H9 (cell line): Measurements from ENCODE around the gene CEP128. TPM values are rescaled to one million over a fixed set of nuclear protein-coding genes. Genes with fewer than 3 reads are reported as not detected.

Source experiments
- DNase-seq: peaks from one replicate; pipeline ENCODE4 v3.0.0-alpha.2; 2017
- H2AFZ ChIP-seq: one replicate; pipeline ENCODE4 v1.6.1; 2013; ENCODE audit warnings: mild to moderate bottlenecking, low read length, control low read depth, moderate library complexity
- H2AK5ac ChIP-seq: 2 replicates; pipeline ENCODE4 v1.6.1; 2013; ENCODE audit warnings: low read length, control low read depth, mixed read lengths; ENCODE audit not compliant: insufficient read length
- H2BK120ac ChIP-seq: one replicate; pipeline ENCODE4 v1.6.1; 2013; ENCODE audit warnings: low read depth, mild to moderate bottlenecking, low read length, control low read depth, inconsistent platforms; ENCODE audit not compliant: poor library complexity, severe bottlenecking
- H2BK12ac ChIP-seq: 2 replicates; pipeline ENCODE4 v1.6.1; 2013; ENCODE audit warnings: low read length, control low read depth, mixed read lengths, low read depth; ENCODE audit not compliant: insufficient read length
- H2BK15ac ChIP-seq: 2 replicates; pipeline ENCODE4 v1.6.1; 2013; ENCODE audit warnings: low read depth, low read length, control low read depth
- H2BK20ac ChIP-seq: one replicate; pipeline ENCODE4 v1.6.1; 2013; ENCODE audit warnings: low read depth, mild to moderate bottlenecking, low read length, control low read depth, inconsistent platforms; ENCODE audit not compliant: poor library complexity, severe bottlenecking
- H2BK5ac ChIP-seq: 2 replicates; pipeline ENCODE4 v1.6.1; 2013; ENCODE audit warnings: low read length, control low read depth, mixed read lengths; ENCODE audit not compliant: insufficient read length
- H3K14ac ChIP-seq: 2 replicates; pipeline ENCODE4 v1.6.1; 2013; ENCODE audit warnings: low read length, control low read depth; ENCODE audit not compliant: insufficient read depth
- H3K18ac ChIP-seq: 2 replicates; pipeline ENCODE4 v1.6.1; 2013; ENCODE audit warnings: low read depth, mild to moderate bottlenecking, mixed read lengths, low read length, control low read depth; ENCODE audit not compliant: insufficient read length
- H3K23ac ChIP-seq: 2 replicates; pipeline ENCODE4 v1.6.1; 2013; ENCODE audit warnings: low read length, control low read depth, mixed read lengths, low read depth; ENCODE audit not compliant: insufficient read length
- H3K23me2 ChIP-seq: 2 replicates; pipeline ENCODE4 v1.6.1; 2013; ENCODE audit warnings: low read depth, mild to moderate bottlenecking, mixed read lengths, low read length, control low read depth; ENCODE audit not compliant: insufficient read length, poor library complexity, severe bottlenecking
- H3K27ac ChIP-seq: 2 replicates; pipeline ENCODE4 v1.5.1; 2013; ENCODE audit warnings: low read length, control low read depth, mixed read lengths, low read depth; ENCODE audit not compliant: insufficient read length
- H3K27me3 ChIP-seq: 2 replicates; pipeline ENCODE4 v1.6.1; 2013; ENCODE audit warnings: low read length, control low read depth, inconsistent platforms; ENCODE audit not compliant: insufficient read depth
- H3K4ac ChIP-seq: 2 replicates; pipeline ENCODE4 v1.6.1; 2013; ENCODE audit warnings: low read depth, mild to moderate bottlenecking, control low read depth, inconsistent platforms, low read length, moderate library complexity
- H3K4me1 ChIP-seq: 2 replicates; pipeline ENCODE4 v1.6.1; 2013; ENCODE audit warnings: low read length, control low read depth, inconsistent platforms; ENCODE audit not compliant: insufficient read depth
- H3K4me2 ChIP-seq: 2 replicates; pipeline ENCODE4 v1.6.1; 2013; ENCODE audit warnings: low read length, control low read depth, mixed read lengths; ENCODE audit not compliant: insufficient read length, insufficient read depth
- H3K56ac ChIP-seq: 2 replicates; pipeline ENCODE4 v1.6.1; 2013; ENCODE audit warnings: low read depth, mild to moderate bottlenecking, mixed read lengths, low read length, control low read depth; ENCODE audit not compliant: insufficient read length
- H3K79me1 ChIP-seq: 2 replicates; pipeline ENCODE4 v1.6.1; 2013; ENCODE audit warnings: low read depth, mild to moderate bottlenecking, moderate library complexity, low read length, control low read depth, inconsistent platforms; ENCODE audit not compliant: insufficient read depth, poor library complexity, severe bottlenecking
- H3K79me2 ChIP-seq: 2 replicates; pipeline ENCODE4 v1.6.1; 2013; ENCODE audit warnings: low read length, control low read depth, inconsistent platforms; ENCODE audit not compliant: insufficient read depth
- H3K9ac ChIP-seq: 2 replicates; pipeline ENCODE4 v1.6.1; 2013; ENCODE audit warnings: low read length, control low read depth, mixed read lengths; ENCODE audit not compliant: insufficient read length; ENCODE audit errors: extremely low read depth
- H3K9me3 ChIP-seq: one replicate; pipeline ENCODE4 v1.6.1; 2013; ENCODE audit warnings: low read depth, low read length, inconsistent platforms; ENCODE audit not compliant: control insufficient read depth
- H3T11ph ChIP-seq: one replicate; pipeline ENCODE4 v1.6.1; 2013; ENCODE audit warnings: mild to moderate bottlenecking, low read length, control low read depth, inconsistent platforms
- H4K20me1 ChIP-seq: one replicate; pipeline ENCODE4 v1.6.1; 2013; ENCODE audit not compliant: control insufficient read depth, insufficient read length, insufficient read depth
- H4K5ac ChIP-seq: 2 replicates; pipeline ENCODE4 v1.6.1; 2013; ENCODE audit warnings: low read depth, mild to moderate bottlenecking, mixed read lengths, low read length, control low read depth; ENCODE audit not compliant: insufficient read length
- H4K8ac ChIP-seq: replicated peaks from 2 replicates; pipeline ENCODE4 v1.6.1; 2013; ENCODE audit warnings: low read length, control low read depth, mixed read lengths, low read depth; ENCODE audit not compliant: insufficient read length
- H4K91ac ChIP-seq: 2 replicates; pipeline ENCODE4 v1.6.1; 2013; ENCODE audit warnings: low read depth, mild to moderate bottlenecking, moderate library complexity, mixed read lengths, low read length, control low read depth; ENCODE audit not compliant: insufficient read length
- H3K27ac Mint-ChIP-seq, 3 experiments: 2 replicates in 2 of 3; 3 replicates in 1 of 3; pipeline ENCODE4 v1.8.0; 2020 to 2021; ENCODE audit warnings: mixed read lengths in 3 of 3, mild to moderate bottlenecking in 1 of 3, moderate library complexity in 1 of 3
- H3K27me3 Mint-ChIP-seq: 2 replicates; pipeline ENCODE4 v1.8.0; 2021; ENCODE audit warnings: low read depth, mild to moderate bottlenecking, moderate library complexity, mixed read lengths
- H3K36me3 Mint-ChIP-seq, 3 experiments: 2 replicates in 2 of 3; 3 replicates in 1 of 3; pipeline ENCODE4 v1.8.0; 2020 to 2021; ENCODE audit warnings: low read depth in 3 of 3, mixed read lengths in 3 of 3; ENCODE audit not compliant: insufficient read depth in 1 of 3
- H3K4me1 Mint-ChIP-seq, 2 experiments: 2 replicates each; pipeline ENCODE4 v1.8.0; 2020; ENCODE audit warnings: mixed read lengths in 2 of 2
- H3K4me3 Mint-ChIP-seq, 2 experiments: 2 replicates in 1 of 2; 3 replicates in 1 of 2; pipeline ENCODE4 v1.8.0; 2020 to 2021; ENCODE audit warnings: mild to moderate bottlenecking in 2 of 2, mixed read lengths in 2 of 2, moderate library complexity in 1 of 2
- H3K9me3 Mint-ChIP-seq, 2 experiments: 2 replicates in 1 of 2; 3 replicates in 1 of 2; pipeline ENCODE4 v1.8.0; 2020; ENCODE audit warnings: mild to moderate bottlenecking in 2 of 2, mixed read lengths in 2 of 2, moderate library complexity in 1 of 2
- WGBS: extraction: QIAGEN DNeasy Blood & Tissue Kit; methylation state at CpG from one replicate; pipeline ENCODE4 v1.1.7; 2013; ENCODE audit warnings: missing lambda C conversion rate, low lambda C conversion rate, mixed read lengths; ENCODE audit not compliant: insufficient read length; ENCODE audit errors: extremely low coverage; 5-methylcytosine and 5-hydroxymethylcytosine counted together
- total RNA-seq: library from RNA; stranded (reverse); gene quantifications from 2 replicates; pipeline ENCODE4 v1.2.1, GENCODE V29; 2021
- TF ChIP-seq, protein P1 (sequence below): fragments of 200-600 bp; sonication (generic); conservative IDR thresholded peaks from 3 replicates; pipeline ENCODE4 v1.8.0; 2021; ENCODE audit warnings: antibody characterized with exemption, mild to moderate bottlenecking

The CEP128 gene
- total RNA-seq, 1 experiment from 2014 or later = 16.3 TPM

GRCh38 chr14:80982711-80983110 is 41.2 kb upstream of the CEP128 start:
- WGBS = no CpG with 5 or more reads among the region's 2 CpGs
- Histone ChIP-seq H3K4me2 (no peak overlapping the region), H3T11ph (no peak overlapping the region), H3K14ac (no peak overlapping the region), H3K4ac (no peak overlapping the region), H3K27ac (no peak overlapping the region), H3K23me2 (no peaks in the 10 kb centered on the region), H3K4me1 (no peaks in the 10 kb centered on the region), H3K18ac (no peak overlapping the region), H4K5ac (no peak overlapping the region), H2BK12ac (no peak overlapping the region), H2AFZ (no peak overlapping the region), H2BK20ac (no peak overlapping the region), H2AK5ac (no peak overlapping the region), H2BK15ac (no peak overlapping the region), H3K79me1 (no peaks in the 10 kb centered on the region), H2BK120ac (no peak overlapping the region), H4K8ac (no peak overlapping the region), H3K56ac (no peak overlapping the region), H3K27me3 (no peaks in the 10 kb centered on the region), H3K79me2 (no peaks in the 10 kb centered on the region), H2BK5ac (no peak overlapping the region), H4K91ac (no peak overlapping the region), H3K23ac (no peak overlapping the region), H3K9ac (no peak overlapping the region), H4K20me1 (no peaks in the 10 kb centered on the region), H3K9me3 (no peaks in the 10 kb centered on the region)
- DNase-seq = no peak
- Mint-ChIP-seq H3K9me3 (no peaks in the 10 kb centered on the region), H3K4me3 (no peak overlapping the region), H3K4me1 (no peaks in the 10 kb centered on the region), H3K36me3 (no peaks in the 10 kb centered on the region), H3K27me3 (peaks cover 4% of the 10 kb centered on the region; the same call in 1 of the 2 replicates), H3K27ac (no peak overlapping the region)
- TF ChIP-seq, protein P1, sequence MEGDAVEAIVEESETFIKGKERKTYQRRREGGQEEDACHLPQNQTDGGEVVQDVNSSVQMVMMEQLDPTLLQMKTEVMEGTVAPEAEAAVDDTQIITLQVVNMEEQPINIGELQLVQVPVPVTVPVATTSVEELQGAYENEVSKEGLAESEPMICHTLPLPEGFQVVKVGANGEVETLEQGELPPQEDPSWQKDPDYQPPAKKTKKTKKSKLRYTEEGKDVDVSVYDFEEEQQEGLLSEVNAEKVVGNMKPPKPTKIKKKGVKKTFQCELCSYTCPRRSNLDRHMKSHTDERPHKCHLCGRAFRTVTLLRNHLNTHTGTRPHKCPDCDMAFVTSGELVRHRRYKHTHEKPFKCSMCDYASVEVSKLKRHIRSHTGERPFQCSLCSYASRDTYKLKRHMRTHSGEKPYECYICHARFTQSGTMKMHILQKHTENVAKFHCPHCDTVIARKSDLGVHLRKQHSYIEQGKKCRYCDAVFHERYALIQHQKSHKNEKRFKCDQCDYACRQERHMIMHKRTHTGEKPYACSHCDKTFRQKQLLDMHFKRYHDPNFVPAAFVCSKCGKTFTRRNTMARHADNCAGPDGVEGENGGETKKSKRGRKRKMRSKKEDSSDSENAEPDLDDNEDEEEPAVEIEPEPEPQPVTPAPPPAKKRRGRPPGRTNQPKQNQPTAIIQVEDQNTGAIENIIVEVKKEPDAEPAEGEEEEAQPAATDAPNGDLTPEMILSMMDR = no peak
